H1 (cell line): ENCODE measurements around the gene NCCRP1. TPM values are rescaled to one million over a fixed set of nuclear protein-coding genes. Genes with fewer than 3 reads are reported as not detected.

Experiments
- CTCF ChIA-PET: fragments of 300-600 bp; sonication (Branson Sonifier 250); formaldehyde crosslinking; loops from one replicate; lab custom pipeline; 2021; ENCODE audit not compliant: partially characterized antibody; lab: Charles Lee
- POLR2A ChIA-PET: fragments of 300-600 bp; sonication (Branson Sonifier 250); formaldehyde crosslinking; loops from one replicate; lab custom pipeline; 2021; ENCODE audit warnings: inconsistent platforms; ENCODE audit not compliant: partially characterized antibody; lab: Charles Lee
- DNase-seq, 2 experiments: peaks; one replicate each; pipeline versions ENCODE4 v3.0.0 to v3.0.0-alpha.2; 2010 to 2022; ENCODE audit warnings: low spot score in 2 of 2, low read depth in 1 of 2, mixed read lengths in 1 of 2
- FAIRE-seq: peaks from 2 replicates; lab custom pipeline; 2011; peaks lifted over from hg19 to GRCh38; lab: Jason Lieb, UNC
- H2AFZ ChIP-seq: 2 replicates; pipeline ENCODE4 v1.8.1; 2012; ENCODE audit warnings: low read length, inconsistent platforms
- H2AK5ac ChIP-seq: 2 replicates; pipeline ENCODE4 v1.6.1; 2013; ENCODE audit warnings: low read depth, low read length
- H2BK120ac ChIP-seq: replicated peaks from 2 replicates; pipeline ENCODE3; 2013; ENCODE audit warnings: low read depth, low read length, inconsistent platforms
- H2BK12ac ChIP-seq: 2 replicates; pipeline ENCODE4 v1.6.1; 2013; ENCODE audit warnings: low read depth, low read length
- H2BK15ac ChIP-seq: 2 replicates; pipeline ENCODE4 v1.6.1; 2013; ENCODE audit warnings: low read length
- H2BK20ac ChIP-seq: 2 replicates; pipeline ENCODE4 v1.6.1; 2013; ENCODE audit warnings: low read length
- H2BK5ac ChIP-seq: 2 replicates; pipeline ENCODE4 v1.6.1; 2013; ENCODE audit warnings: low read depth, low read length
- H3K14ac ChIP-seq: 2 replicates; pipeline ENCODE4 v1.6.1; 2013; ENCODE audit warnings: inconsistent platforms; ENCODE audit not compliant: insufficient read length
- H3K18ac ChIP-seq: 2 replicates; pipeline ENCODE4 v1.6.1; 2013; ENCODE audit warnings: low read length; ENCODE audit errors: extremely low read depth
- H3K23ac ChIP-seq: 2 replicates; pipeline ENCODE4 v1.6.1; 2013; ENCODE audit warnings: inconsistent platforms; ENCODE audit not compliant: insufficient read length
- H3K23me2 ChIP-seq: 2 replicates; pipeline ENCODE4 v1.6.1; 2013; ENCODE audit warnings: low read depth, low read length
- H3K27ac ChIP-seq: 2 replicates; pipeline ENCODE4 v1.6.1; 2011; ENCODE audit warnings: low read depth, low read length, inconsistent platforms
- H3K27me3 ChIP-seq, 4 experiments: replicated peaks in 1 of 4; 1 replicate in 1 of 4; 2 replicates in 3 of 4; pipeline versions ENCODE4 v1.6.1 to v1.8.1; 2011 to 2013; ENCODE audit warnings: low read length in 3 of 4, mild to moderate bottlenecking in 3 of 4, inconsistent platforms in 2 of 4, mixed read lengths in 2 of 4, moderate library complexity in 1 of 4; ENCODE audit not compliant: control insufficient read depth in 3 of 4, insufficient read depth in 3 of 4; ENCODE audit errors: extremely low read depth in 1 of 4
- H3K36me3 ChIP-seq, 4 experiments: 2 replicates each; pipeline versions ENCODE4 v1.6.1 to v1.8.1; 2011 to 2013; ENCODE audit warnings: mild to moderate bottlenecking in 4 of 4, low read length in 3 of 4, moderate library complexity in 2 of 4, control low read depth in 1 of 4, inconsistent platforms in 1 of 4; ENCODE audit not compliant: insufficient read depth in 4 of 4, control insufficient read depth in 2 of 4
- H3K4ac ChIP-seq: replicated peaks from 2 replicates; pipeline ENCODE3; 2013; ENCODE audit warnings: low read length, low read depth, mixed read lengths, inconsistent platforms; ENCODE audit not compliant: insufficient read length
- H3K4me1 ChIP-seq, 4 experiments: replicated peaks in 1 of 4; 1 replicate in 1 of 4; 2 replicates in 3 of 4; pipeline versions ENCODE4 v1.6.1 to v1.8.1; 2011 to 2013; ENCODE audit warnings: low read length in 3 of 4, inconsistent platforms in 2 of 4, mixed read lengths in 1 of 4; ENCODE audit not compliant: insufficient read depth in 4 of 4, control insufficient read depth in 3 of 4
- H3K4me2 ChIP-seq, 2 experiments: 2 replicates each; pipeline versions ENCODE4 v1.6.1 to v1.8.1; 2011 to 2013; ENCODE audit warnings: low read depth in 2 of 2, low read length in 2 of 2, control low read depth in 1 of 2, inconsistent platforms in 1 of 2, mild to moderate bottlenecking in 1 of 2; ENCODE audit not compliant: insufficient read depth in 1 of 2
- H3K4me3 ChIP-seq, 4 experiments: fragments of 200-600, 300-600 bp in 1 of 4; sonication (generic), shearing (Covaris generic), sonication (Bioruptor Twin) in 1 of 4; 2 replicates each; pipeline versions ENCODE4 v1.5.1 to v1.8.1; 2011 to 2016; ENCODE audit warnings: low read length in 4 of 4, low read depth in 3 of 4, control low read depth in 2 of 4, inconsistent platforms in 2 of 4, mild to moderate bottlenecking in 2 of 4, mixed read lengths in 1 of 4, moderate library complexity in 1 of 4; ENCODE audit not compliant: insufficient read depth in 2 of 4; ENCODE audit errors: extremely low read depth in 1 of 4
- H3K56ac ChIP-seq: replicated peaks from 2 replicates; pipeline ENCODE3; 2013; ENCODE audit warnings: low read depth, mild to moderate bottlenecking, mixed read lengths, low read length, inconsistent platforms; ENCODE audit not compliant: insufficient read length
- H3K79me1 ChIP-seq: 2 replicates; pipeline ENCODE4 v1.6.1; 2013; ENCODE audit warnings: low read depth, low read length, control low read depth
- H3K79me2 ChIP-seq, 2 experiments: 2 replicates each; pipeline versions ENCODE4 v1.6.1 to v1.8.1; 2012 to 2013; ENCODE audit warnings: low read length in 2 of 2, mild to moderate bottlenecking in 2 of 2, inconsistent platforms in 1 of 2; ENCODE audit not compliant: insufficient read depth in 2 of 2, control insufficient read depth in 1 of 2
- H3K9ac ChIP-seq, 4 experiments: replicated peaks in 1 of 4; 1 replicate in 1 of 4; 2 replicates in 3 of 4; pipeline versions ENCODE4 v1.6.1 to v1.8.1; 2011 to 2013; ENCODE audit warnings: low read depth in 3 of 4, low read length in 3 of 4, control low read depth in 2 of 4, mild to moderate bottlenecking in 2 of 4, moderate library complexity in 2 of 4, inconsistent platforms in 1 of 4; ENCODE audit errors: extremely low read depth in 1 of 4
- H3K9me3 ChIP-seq, 2 experiments: 2 replicates each; pipeline versions ENCODE4 v1.6.1 to v1.8.1; 2012 to 2013; ENCODE audit warnings: mild to moderate bottlenecking in 2 of 2, moderate library complexity in 2 of 2, control low read depth in 1 of 2, inconsistent platforms in 1 of 2, low read depth in 1 of 2, low read length in 1 of 2, mixed read lengths in 1 of 2; ENCODE audit not compliant: insufficient read depth in 2 of 2
- H4K20me1 ChIP-seq, 2 experiments: replicated peaks in 1 of 2; 2 replicates each; pipeline versions ENCODE3 to v1.8.1; 2011 to 2013; ENCODE audit warnings: inconsistent platforms in 2 of 2, low read length in 2 of 2, mild to moderate bottlenecking in 1 of 2; ENCODE audit not compliant: insufficient read depth in 2 of 2, control insufficient read depth in 1 of 2
- H4K5ac ChIP-seq: 2 replicates; pipeline ENCODE4 v1.6.1; 2013; ENCODE audit warnings: low read length, low read depth, mixed read lengths, inconsistent platforms; ENCODE audit not compliant: insufficient read length
- H4K8ac ChIP-seq: 2 replicates; pipeline ENCODE4 v1.8.0; 2013; ENCODE audit warnings: mild to moderate bottlenecking, moderate library complexity, low read length, inconsistent platforms; ENCODE audit not compliant: insufficient read depth; ENCODE audit errors: extremely low read depth
- H4K91ac ChIP-seq: replicated peaks from 2 replicates; pipeline ENCODE3; 2013; ENCODE audit warnings: low read length, mixed read lengths, inconsistent platforms; ENCODE audit not compliant: insufficient read length
- BCL11A ChIP-seq, 2 experiments: IDR thresholded peaks; one replicate each; pipeline ENCODE4 v1.6.1; 2011; ENCODE audit warnings: low read depth in 2 of 2, low read length in 2 of 2, mild to moderate bottlenecking in 2 of 2
- CBX5 ChIP-seq: fragments of 300-800, 300-1000 bp; sonication (generic); IDR thresholded peaks from 2 replicates; pipeline ENCODE4 v1.7.1; 2016; ENCODE audit warnings: antibody characterized with exemption, low read length, low read depth
- CEBPB ChIP-seq: IDR thresholded peaks from 2 replicates; pipeline ENCODE4 v1.6.1; 2012; ENCODE audit warnings: low read depth, low read length
- E2F6 ChIP-seq: IDR thresholded peaks from 2 replicates; pipeline ENCODE4 v1.6.1; 2012; ENCODE audit warnings: inconsistent platforms
- EP300 ChIP-seq, 2 experiments: IDR thresholded peaks; 1 replicate in 1 of 2; 2 replicates in 1 of 2; pipeline ENCODE4 v1.6.1; 2011 to 2012; ENCODE audit warnings: low read depth in 2 of 2, low read length in 2 of 2, mild to moderate bottlenecking in 2 of 2, borderline replicate concordance in 1 of 2, inconsistent platforms in 1 of 2, moderate library complexity in 1 of 2
- KDM4A ChIP-seq: IDR thresholded peaks from one replicate; pipeline ENCODE4 v1.7.1; 2012; ENCODE audit warnings: low read depth, mild to moderate bottlenecking, moderate library complexity, low read length, inconsistent platforms; ENCODE audit not compliant: severe bottlenecking
- MAX ChIP-seq: IDR thresholded peaks from 2 replicates; pipeline ENCODE4 v1.6.1; 2012; ENCODE audit warnings: inconsistent platforms
- RAD21 ChIP-seq, 2 experiments: IDR thresholded peaks in 1 of 2; conservative IDR thresholded peaks in 1 of 2; 2 replicates each; pipeline ENCODE4 v1.6.1; 2011; ENCODE audit warnings: low read depth in 2 of 2, low read length in 2 of 2, improper control_type of control experiment in 1 of 2, inconsistent platforms in 1 of 2, mild to moderate bottlenecking in 1 of 2, moderate library complexity in 1 of 2
- SP1 ChIP-seq: IDR thresholded peaks from 2 replicates; pipeline ENCODE4 v1.6.1; 2011; ENCODE audit warnings: low read depth, low read length
- WGBS, 2 experiments: shearing (Covaris generic) in 1 of 2; methylation state at CpG; one replicate each; pipeline versions ENCODE4 v1.1.6 to v1.1.7; 2013 to 2015; ENCODE audit warnings: low lambda C conversion rate in 2 of 2, mixed read lengths in 2 of 2, inconsistent platforms in 1 of 2, low coverage in 1 of 2, missing lambda C conversion rate in 1 of 2; ENCODE audit not compliant: insufficient replicate concordance in 2 of 2, insufficient coverage in 1 of 2, insufficient read length in 1 of 2; ENCODE audit errors: extremely low coverage in 1 of 2, missing lambda C conversion rate in 1 of 2; 5-methylcytosine and 5-hydroxymethylcytosine counted together
- polyA plus RNA-seq, 7 experiments: library from polyadenylated mRNA; depleted of rRNA in 3 of 7; stranded (reverse) in 5 of 7; unstranded in 2 of 7; fragments of >200 nt in 5 of 7; fragments of 200-250 nt in 2 of 7; gene quantifications; 1 replicate in 5 of 7; 2 replicates in 1 of 7; 4 replicates in 1 of 7; pipeline versions ENCODE4 v1.2.1 to v1.2.3, GENCODE V29; 2011 to 2013; ENCODE audit warnings: missing spikeins in 2 of 7, mixed read lengths in 2 of 7
- total RNA-seq: library from RNA; stranded (reverse); fragmentation: NEBNext Ultra II Directional; extraction: Animal tissue kit (Norgen Biotek cat#: 25700); gene quantifications from 2 replicates; pipeline ENCODE4 v1.2.1, GENCODE V29; 2021

The NCCRP1 gene
- total and polyA plus RNA-seq, 2 of the 8 experiments (the other 6 are each of a cell fraction or from before 2014, with no cell fraction given), result 2.8 to 7.9 TPM

- Histone ChIP-seq H3K27ac (no peak overlapping the region), H3K27me3 (no peaks in the 10 kb centered on the region), H2BK120ac (no peak overlapping the region), H2BK5ac (0 out of 2 replicates have a peak overlapping the region, but pooled peaks have one; percentile 71), H4K8ac (0 out of 2 replicates have a peak overlapping the region, but pooled peaks have one; percentile 14), H3K14ac (no peak overlapping the region), H3K9ac (no peak overlapping the region), H4K91ac (no peak overlapping the region), H3K9me3 (no peaks in the 10 kb centered on the region), H3K4me1 (peaks cover 2 to 32% (median 16%) of the 10 kb centered on the region in 4 experiments), H2BK15ac (peak overlapping the region; percentile 88; the same call in 1 of the 2 replicates), H2AK5ac (no peak overlapping the region), H3K79me1 (peaks cover 7% of the 10 kb centered on the region), H2BK20ac (no peak overlapping the region), H3K4me2 (no peak overlapping the region; a peak in 1 of 4 replicates), H4K20me1 (peaks cover 9 to 27% of the 10 kb centered on the region in 2 experiments), H2BK12ac (peak overlapping the region; percentile 87; the same call in 1 of the 2 replicates), H3K18ac (no peak overlapping the region; the same call in 1 of the 2 replicates), H2AFZ (no peak overlapping the region), H3K56ac (no peak overlapping the region), H3K23ac (no peak overlapping the region), H3K79me2 (peaks cover 0 to 6% of the 10 kb centered on the region in 2 experiments; a peak in 1 of 4 replicates), H4K5ac (no peak overlapping the region), H3K23me2 (no peaks in the 10 kb centered on the region), H3K36me3 (peaks cover 0 to 7% (median 3%) of the 10 kb centered on the region in 4 experiments; a peak in 3 of 8 replicates), H3K4me3 (no peak overlapping the region), H3K4ac (no peak overlapping the region)
- ChIA-PET POLR2A (interaction anchor here (0.6 to 1.6 kb wide), 3 partner anchors 13 to 159 kb away, joined by 3 to 6 read pairs (median 3); no protein-coding TSS in a partner anchor), CTCF (interaction anchor here (0.9 to 2.8 kb wide), 4 partner anchors 11 to 46 kb away, joined by 3 to 6 read pairs (median 4); no protein-coding TSS in a partner anchor)
- no peak for DNase-seq
- WGBS, 2 experiments, result 88% methylated on average over 23 of the region's 23 CpGs; no CpG with 5 or more reads in 1 of the 2 experiments
- FAIRE-seq, result no peak
- TF ChIP-seq EP300 (IDR thresholded peaks at IDR 0.05; ENCODE audit: borderline replicate concordance in 1 of 2, low read depth in 2 of 2, low read length in 2 of 2), result no peak
- no peak for TF ChIP-seq MAX
- TF ChIP-seq CBX5, result no peak
- no peak for TF ChIP-seq CEBPB
- TF ChIP-seq SP1, result no peak
- TF ChIP-seq BCL11A (IDR thresholded peaks at IDR 0.05; ENCODE audit: low read depth in 2 of 2, low read length in 2 of 2), result no peak
- TF ChIP-seq RAD21 (IDR thresholded peaks at IDR 0.05 in 1 of 2, conservative IDR thresholded peaks at IDR 0.05 in 1 of 2; ENCODE audit: low read depth in 2 of 2, low read length in 2 of 2), result no peak
- TF ChIP-seq KDM4A, result no peak
- no peak for TF ChIP-seq E2F6
These were observed 28.3 kb upstream of the NCCRP1 start for GRCh38 chr19:39168258-39169142.
